WTC11 (cell line): Measurements from ENCODE around the gene KLHDC7A. TPM values are rescaled to one million over a fixed set of nuclear protein-coding genes. Genes with fewer than 3 reads are reported as not detected.

Experiments used
- ATAC-seq: fragments of 200-7000 bp; cut with Tn5 transposase; 2 replicates; pipeline ENCODE4 v1.10.0; 2021; ENCODE audit warnings: mild to moderate bottlenecking, moderate library complexity
- CTCF ChIA-PET: fragments of 300-600 bp; sonication (Branson Sonifier 250); formaldehyde crosslinking; loops from one replicate; lab custom pipeline; 2021; ENCODE audit warnings: antibody characterized with exemption; lab: Charles Lee
- POLR2A ChIA-PET: fragments of 350-600 bp; sonication (Branson Sonifier 250); formaldehyde crosslinking; loops from one replicate; lab custom pipeline; 2021; ENCODE audit warnings: antibody characterized with exemption; lab: Charles Lee
- DNase-seq: peaks from one replicate; pipeline ENCODE4 v3.0.0; 2021; ENCODE audit warnings: low spot score
- H3K27ac Mint-ChIP-seq: 2 replicates; pipeline ENCODE4 v1.8.0; 2021; ENCODE audit warnings: mixed read lengths
- H3K27me3 Mint-ChIP-seq: 2 replicates; pipeline ENCODE4 v1.8.0; 2021; ENCODE audit warnings: low read depth, mild to moderate bottlenecking, moderate library complexity, mixed read lengths
- H3K36me3 Mint-ChIP-seq: 2 replicates; pipeline ENCODE4 v1.8.0; 2021; ENCODE audit warnings: mixed read lengths
- H3K4me1 Mint-ChIP-seq: 2 replicates; pipeline ENCODE4 v1.8.0; 2022; ENCODE audit warnings: mixed read lengths
- H3K4me3 Mint-ChIP-seq: 2 replicates; pipeline ENCODE4 v1.8.0; 2021; ENCODE audit warnings: mild to moderate bottlenecking, moderate library complexity, mixed read lengths
- H3K9me3 Mint-ChIP-seq: 2 replicates; pipeline ENCODE4 v1.8.0; 2021; ENCODE audit warnings: mixed read lengths
- ATF3 ChIP-seq: sonication (generic); formaldehyde crosslinking; conservative IDR thresholded peaks from 2 replicates; pipeline ENCODE4 v1.8.1; 2022; ENCODE audit warnings: mild to moderate bottlenecking, missing genetic modification reagents
- CREM ChIP-seq: sonication (generic); formaldehyde crosslinking; IDR thresholded peaks from 2 replicates; pipeline ENCODE4 v1.8.1; 2022; ENCODE audit warnings: mild to moderate bottlenecking, missing genetic modification reagents, moderate library complexity
- ZNF281 ChIP-seq: sonication (generic); formaldehyde crosslinking; IDR thresholded peaks from 2 replicates; pipeline ENCODE4 v1.8.0; 2023; ENCODE audit warnings: mild to moderate bottlenecking, missing genetic modification reagents
- ZSCAN18 ChIP-seq: fragments of 250-450 bp; sonication (Bioruptor Pico); IDR thresholded peaks from 2 replicates; pipeline ENCODE4 v2.1.2; 2022; ENCODE audit warnings: mild to moderate bottlenecking, moderate library complexity
- total RNA-seq: library from RNA; stranded (reverse); gene quantifications from 3 replicates; pipeline ENCODE4 v1.2.3, GENCODE V29; 2021

Gene KLHDC7A
- total RNA-seq, 1 experiment from 2014 or later = 14.3 TPM

- H3K27me3 Mint-ChIP-seq = peaks cover 73% of the 10 kb centered on the region
- 0 out of 2 replicates have a peak, but pooled peaks cover 2% of the 10 kb centered on the region for H3K4me1 Mint-ChIP-seq
- H3K9me3 Mint-ChIP-seq = no peaks in the 10 kb centered on the region
- ChIA-PET CTCF (interaction anchor here (1.4 to 3.4 kb wide), 2 partner anchors 22 to 40 kb away, joined by 3 to 20 read pairs; no protein-coding TSS in a partner anchor), POLR2A (interaction anchor here (0.6 kb wide), 1 partner anchor 966 kb away, joined by 5 read pairs; no protein-coding TSS in a partner anchor)
- no peak overlapping the region for H3K27ac Mint-ChIP-seq
- no peak overlapping the region for H3K4me3 Mint-ChIP-seq
- no peaks in the 10 kb centered on the region for H3K36me3 Mint-ChIP-seq
- no peak for ATAC-seq
- DNase-seq = no peak
- TF ChIP-seq ATF3 (CRISPR knock-in tag) = no peak
- TF ChIP-seq ZSCAN18 (CRISPR knock-in tag) = no peak
- TF ChIP-seq ZNF281 = no peak
- TF ChIP-seq CREM (CRISPR knock-in tag) = no peak
Measured at GRCh38 chr1:18534810-18535205, 54.1 kb downstream of the KLHDC7A start.

Other genes with a start within 250 kb of the KLHDC7A start
- 0.24 to 0.73 TPM (median 0.37 TPM) in 3 replicates for gene PAX7, start 149.9 kb downstream of the KLHDC7A start, total RNA-seq